Endodermal cell (in vitro differentiated cells): ENCODE results near the gene IQGAP2. TPM values are rescaled to one million over a fixed set of nuclear protein-coding genes. Genes with fewer than 3 reads are reported as not detected.

Experiments used
- DNase-seq: peaks from one replicate; pipeline ENCODE4 v3.0.0-alpha.2; 2017
- H3K27ac ChIP-seq: 2 replicates; pipeline ENCODE4 v1.5.1; 2013; ENCODE audit warnings: mild to moderate bottlenecking, low read depth, low read length, moderate library complexity
- H3K27me3 ChIP-seq: 2 replicates; pipeline ENCODE4 v1.6.1; 2013; ENCODE audit warnings: mild to moderate bottlenecking, low read length, moderate library complexity; ENCODE audit not compliant: insufficient read depth, control insufficient read depth, poor library complexity, severe bottlenecking
- H3K36me3 ChIP-seq: 2 replicates; pipeline ENCODE4 v1.7.0; 2013; ENCODE audit warnings: mild to moderate bottlenecking, low read length, moderate library complexity; ENCODE audit not compliant: control insufficient read depth, insufficient read depth
- H3K4me1 ChIP-seq: one replicate; pipeline ENCODE4 v1.7.0; 2013; ENCODE audit warnings: low read length; ENCODE audit not compliant: control insufficient read depth, insufficient read depth
- H3K4me3 ChIP-seq: 2 replicates; pipeline ENCODE4 v1.5.1; 2013; ENCODE audit warnings: mild to moderate bottlenecking, low read length, moderate library complexity
- H3K9ac ChIP-seq: 2 replicates; pipeline ENCODE4 v1.6.1; 2013; ENCODE audit warnings: mild to moderate bottlenecking, low read length, moderate library complexity; ENCODE audit not compliant: poor library complexity, severe bottlenecking; ENCODE audit errors: extremely low read depth
- H3K9me3 ChIP-seq: 2 replicates; pipeline ENCODE4 v1.6.1; 2013; ENCODE audit warnings: mild to moderate bottlenecking, low read length, moderate library complexity; ENCODE audit not compliant: control insufficient read depth
- H3K27ac Mint-ChIP-seq: 2 replicates; pipeline ENCODE4 v1.8.0; 2020; ENCODE audit warnings: mixed read lengths
- H3K27me3 Mint-ChIP-seq: 2 replicates; pipeline ENCODE4 v1.8.0; 2021; ENCODE audit warnings: mild to moderate bottlenecking, mixed read lengths; ENCODE audit not compliant: insufficient read depth
- H3K36me3 Mint-ChIP-seq: 2 replicates; pipeline ENCODE4 v1.8.0; 2020; ENCODE audit warnings: low read depth, mixed read lengths
- H3K4me1 Mint-ChIP-seq: 2 replicates; pipeline ENCODE4 v1.8.0; 2020; ENCODE audit warnings: mixed read lengths
- H3K4me3 Mint-ChIP-seq: 2 replicates; pipeline ENCODE4 v1.8.0; 2020; ENCODE audit warnings: mild to moderate bottlenecking, moderate library complexity, mixed read lengths
- H3K9me3 Mint-ChIP-seq: 2 replicates; pipeline ENCODE4 v1.8.0; 2020; ENCODE audit warnings: mild to moderate bottlenecking, mixed read lengths
- CTCF ChIP-seq: fragments of 200-600 bp; sonication (generic); conservative IDR thresholded peaks from 2 replicates; pipeline ENCODE4 v1.5.0; 2021; ENCODE audit warnings: antibody characterized with exemption, mild to moderate bottlenecking
- WGBS, 2 experiments: methylation state at CpG; one replicate each; pipeline versions ENCODE4 v1.1.5 to v1.1.7; 2013; ENCODE audit warnings: missing lambda C conversion rate in 2 of 2, mixed read lengths in 1 of 2; ENCODE audit not compliant: insufficient coverage in 1 of 2, insufficient read length in 1 of 2; 5-methylcytosine and 5-hydroxymethylcytosine counted together
- total RNA-seq, 2 donors: library from RNA; stranded (reverse); fragmentation: NEBNext Ultra II Directional in 1 of 2; extraction: Animal tissue kit (Norgen Biotek cat#: 25700) in 1 of 2; gene quantifications; 2 replicates in 1 of 2; 3 replicates in 1 of 2; pipeline ENCODE4 v1.2.1, GENCODE V29; 2021

Gene IQGAP2
- total RNA-seq, 2 donors from 2014 or later, result 8.3 to 19.4 TPM

- Mint-ChIP-seq H3K4me1 (no peaks in the 10 kb centered on the region), H3K9me3 (peaks cover 17% of the 10 kb centered on the region), H3K27ac (no peak overlapping the region), H3K27me3 (peaks cover 90% of the 10 kb centered on the region), H3K4me3 (no peak overlapping the region), H3K36me3 (peaks cover 10% of the 10 kb centered on the region)
- 91 to 100% methylated on average over 2 of the region's 2 CpGs for WGBS, 2 experiments
- no peaks in the 10 kb centered on the region for H3K4me1 ChIP-seq
- peaks cover 72% of the 10 kb centered on the region for H3K27me3 ChIP-seq
- H3K9ac ChIP-seq, result no peak overlapping the region
- DNase-seq, result no peak
- no peak overlapping the region for H3K27ac ChIP-seq
- no peaks in the 10 kb centered on the region for H3K36me3 ChIP-seq
- no peak overlapping the region for H3K4me3 ChIP-seq
- no peak for TF ChIP-seq CTCF
- H3K9me3 ChIP-seq, result peaks cover 8% of the 10 kb centered on the region
Observed at GRCh38 chr5:76555717-76556116, 152.6 kb downstream of the IQGAP2 start.

- no peak overlapping the region for H3K27ac ChIP-seq
- no peak overlapping the region for H3K27ac Mint-ChIP-seq
- TF ChIP-seq CTCF, result no peak
- H3K9me3 ChIP-seq, result peaks cover 8% of the 10 kb centered on the region
- H3K36me3 Mint-ChIP-seq, result peaks cover 10% of the 10 kb centered on the region
- H3K9me3 Mint-ChIP-seq, result peaks cover 11% of the 10 kb centered on the region
- no peak overlapping the region for H3K4me3 ChIP-seq
- no peaks in the 10 kb centered on the region for H3K36me3 ChIP-seq
- H3K4me1 ChIP-seq, result no peaks in the 10 kb centered on the region
- no peak for DNase-seq
- H3K27me3 ChIP-seq, result peaks cover 81% of the 10 kb centered on the region
- H3K4me3 Mint-ChIP-seq, result no peak overlapping the region
- H3K27me3 Mint-ChIP-seq, result peaks cover 91% of the 10 kb centered on the region
- no peaks in the 10 kb centered on the region for H3K4me1 Mint-ChIP-seq
- WGBS, 2 experiments, result 93 to 100% methylated on average over 2 to 4 of the region's 4 CpGs
- no peak overlapping the region for H3K9ac ChIP-seq
Observed at GRCh38 chr5:76556511-76557221, 153.6 kb downstream of the IQGAP2 start.

GRCh38 chr5:76560952-76561891 is 158.1 kb downstream of the IQGAP2 start:
- no peak overlapping the region for H3K27ac Mint-ChIP-seq
- no peaks in the 10 kb centered on the region for H3K9me3 ChIP-seq
- peaks cover 71% of the 10 kb centered on the region for H3K27me3 ChIP-seq
- H3K4me1 Mint-ChIP-seq, result no peaks in the 10 kb centered on the region
- no peak overlapping the region for H3K9ac ChIP-seq
- TF ChIP-seq CTCF, result no peak
- no peaks in the 10 kb centered on the region for H3K36me3 ChIP-seq
- peaks cover 74% of the 10 kb centered on the region for H3K27me3 Mint-ChIP-seq
- H3K4me3 ChIP-seq, result no peak overlapping the region
- H3K9me3 Mint-ChIP-seq, result peaks cover 2% of the 10 kb centered on the region
- H3K27ac ChIP-seq, result no peak overlapping the region
- DNase-seq, result no peak
- no peaks in the 10 kb centered on the region for H3K4me1 ChIP-seq
- no peak overlapping the region for H3K4me3 Mint-ChIP-seq
- WGBS, 2 experiments, result 90 to 96% methylated on average over 3 to 5 of the region's 5 CpGs
- H3K36me3 Mint-ChIP-seq, result peaks cover 5% of the 10 kb centered on the region
